NK-92 (cell line): ENCODE data around the gene BGN.

Experiments used
- DNase-seq: peaks from one replicate; lab custom pipeline; 2025; ENCODE audit not compliant: unreplicated experiment; lab: John Stamatoyannopoulos, UW

Gene BGN

GRCh38 chrX:153481043-153481442 lies 13.7 kb upstream of the BGN start:
- DNase-seq = no peak

GRCh38 chrX:153482376-153483015 lies 12.3 kb upstream of the BGN start:
- DNase-seq = no peak

GRCh38 chrX:153485396-153486080 lies 9.2 kb upstream of the BGN start:
- DNase-seq = no peak

GRCh38 chrX:153486171-153486570 lies 8.6 kb upstream of the BGN start:
- no peak for DNase-seq

- no peak for DNase-seq
Observed at GRCh38 chrX:153487590-153488071, 7.1 kb upstream of the BGN start.

- no peak for DNase-seq
Observed at GRCh38 chrX:153488231-153488914, 6.4 kb upstream of the BGN start.

- no peak for DNase-seq
Observed at GRCh38 chrX:153490217-153490930, 4.4 kb upstream of the BGN start.

GRCh38 chrX:153491351-153491914 lies 3.3 kb upstream of the BGN start:
- no peak for DNase-seq

- DNase-seq = no peak
Observed at GRCh38 chrX:153491918-153492317, 2.9 kb upstream of the BGN start.

GRCh38 chrX:153492543-153492942 lies 2.2 kb upstream of the BGN start:
- DNase-seq = no peak

- DNase-seq = no peak
Observed at GRCh38 chrX:153493085-153493484, 1.7 kb upstream of the BGN start.

- DNase-seq = no peak
Observed at GRCh38 chrX:153494061-153494460, 719 bp upstream of the BGN start.

- no peak for DNase-seq
Observed at GRCh38 chrX:153495362-153495751, 577 bp downstream of the BGN start.

GRCh38 chrX:153495903-153496589 lies 1.3 kb downstream of the BGN start:
- DNase-seq = no peak

- no peak for DNase-seq
Observed at GRCh38 chrX:153496590-153496959, 1.8 kb downstream of the BGN start.

GRCh38 chrX:153498453-153498852 lies 3.7 kb downstream of the BGN start:
- no peak for DNase-seq

- no peak for DNase-seq
Observed at GRCh38 chrX:153499341-153499740, 4.6 kb downstream of the BGN start.

- no peak for DNase-seq
Observed at GRCh38 chrX:153499876-153500275, 5.1 kb downstream of the BGN start.

GRCh38 chrX:153500676-153501280 lies 6.0 kb downstream of the BGN start:
- no peak for DNase-seq

- no peak for DNase-seq
Observed at GRCh38 chrX:153501530-153501929, 6.8 kb downstream of the BGN start.
